Measurements from ENCODE around the gene RPA1. TPM values are rescaled to one million over a fixed set of nuclear protein-coding genes. Genes with fewer than 3 reads are reported as not detected.
"Not testable (repeated sequence)": the region's sequence is repeated elsewhere in the genome, so short reads cannot be mapped to it uniquely, and the experiment has no call there.

RPA1 gene
- total RNA-seq, 2 experiments from 2014 or later, result 189 to 197 TPM

GRCh38 chr17:1847191-1847590, 17.4 kb downstream of the RPA1 start:
- Mint-ChIP-seq H3K9me3 (no peaks in the 10 kb centered on the region), H3K4me3 (no peak overlapping the region), H3K4me1 (ENCODE audit: low read depth) (no peaks in the 10 kb centered on the region), H3K27ac (no peak overlapping the region), H3K36me3 (ENCODE audit: low read depth) (peaks cover 37% of the 10 kb centered on the region), H3K27me3 (no peaks in the 10 kb centered on the region)
- ATAC-seq (no peak), DNase-seq (no peak)
- no peak for TF ChIP-seq CTCF (IDR thresholded peaks at IDR 0.05)
- intact Hi-C loops (cut with micrococcal nuclease), result no loop called here
- POLR2A ChIA-PET, result no interaction called here
- CTCF ChIA-PET, result interaction anchor here (1.5 kb wide), 1 partner anchor 18 kb away, joined by 3 read pairs; no protein-coding TSS in a partner anchor

- TF ChIP-seq CTCF (IDR thresholded peaks at IDR 0.05), result no peak
- Mint-ChIP-seq H3K4me3 (no peak overlapping the region), H3K36me3 (ENCODE audit: low read depth) (peaks cover 36% of the 10 kb centered on the region), H3K9me3 (no peaks in the 10 kb centered on the region), H3K4me1 (ENCODE audit: low read depth) (no peaks in the 10 kb centered on the region), H3K27me3 (no peaks in the 10 kb centered on the region), H3K27ac (peak overlapping the region; percentile 60)
- DNase-seq, result no peak
- intact Hi-C loops (cut with micrococcal nuclease), result no loop called here
- ATAC-seq, result no peak
- ChIA-PET CTCF (interaction anchor here (1.1 kb wide), 1 partner anchor 13 kb away, joined by 3 read pairs; no protein-coding TSS in a partner anchor), POLR2A (no interaction called here)
These were observed 22.5 kb downstream of the RPA1 start for GRCh38 chr17:1852327-1852726.

DNA sequence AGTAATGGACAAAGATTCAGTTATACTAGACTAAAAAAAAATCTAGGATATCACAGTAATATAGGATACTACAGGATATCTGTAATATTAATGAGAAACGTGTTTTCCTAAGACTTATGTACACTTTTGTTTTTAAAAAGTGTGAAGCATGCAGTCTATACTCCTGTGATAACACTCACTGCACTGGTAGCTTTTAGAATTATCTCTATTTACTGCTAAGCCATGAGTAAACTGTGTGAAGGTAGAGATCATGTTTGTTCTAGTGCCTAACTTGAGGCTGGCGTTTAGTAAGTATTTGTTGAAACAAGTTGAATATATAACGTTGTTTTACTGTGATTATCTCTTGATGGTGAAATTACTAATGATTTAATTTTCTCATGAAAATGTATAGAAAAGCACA, 23.9 kb downstream of the RPA1 start:
- DNase-seq (no peak), ATAC-seq (no peak)
- Mint-ChIP-seq H3K27ac (no peak overlapping the region), H3K9me3 (no peaks in the 10 kb centered on the region), H3K36me3 (ENCODE audit: low read depth) (peaks cover 35% of the 10 kb centered on the region), H3K4me1 (ENCODE audit: low read depth) (no peaks in the 10 kb centered on the region), H3K4me3 (no peak overlapping the region), H3K27me3 (no peaks in the 10 kb centered on the region)
- ChIA-PET CTCF (interaction anchor here (0.8 to 1.2 kb wide), 3 partner anchors 10 to 134 kb away, joined by 3 to 5 read pairs (median 3); no protein-coding TSS in a partner anchor), POLR2A (no interaction called here)
- TF ChIP-seq CTCF (IDR thresholded peaks at IDR 0.05), result no peak
- intact Hi-C loops (cut with micrococcal nuclease), result no loop called here

DNA sequence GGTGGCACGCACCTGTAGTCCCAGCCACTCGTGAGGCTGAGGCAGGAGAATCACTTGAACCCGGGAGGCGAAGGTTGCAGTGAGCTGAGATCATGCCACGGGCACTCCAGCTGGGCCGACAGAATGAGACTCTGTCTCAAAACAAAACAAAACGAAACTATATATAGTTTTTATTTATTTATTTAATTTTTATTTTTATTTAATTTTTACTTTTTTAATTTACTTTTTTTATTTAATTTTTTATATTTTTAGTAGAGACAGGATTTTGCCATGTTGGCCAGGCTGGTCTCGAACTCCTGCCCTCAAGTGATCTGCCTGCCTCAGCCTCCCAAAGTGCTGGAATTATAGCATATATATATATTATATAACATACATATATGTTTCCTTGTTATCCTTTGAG, 26.7 kb downstream of the RPA1 start:
- POLR2A ChIA-PET, result not testable (repeated sequence)
- H3K36me3 Mint-ChIP-seq (ENCODE audit: low read depth), result peaks cover 31% of the 10 kb centered on the region

GRCh38 chr17:1860978-1861377, 31.2 kb downstream of the RPA1 start:
- ChIA-PET CTCF (interaction anchor here (1.2 kb wide), 1 partner anchor 140 kb away, joined by 3 read pairs; no protein-coding TSS in a partner anchor), POLR2A (interaction anchor here (1.4 kb wide), 1 partner anchor 10 kb away, joined by 6 read pairs; no protein-coding TSS in a partner anchor)
- H3K27ac Mint-ChIP-seq, result no peak overlapping the region
- no peak for ATAC-seq
- peaks cover 4% of the 10 kb centered on the region for H3K4me1 Mint-ChIP-seq (ENCODE audit: low read depth)
- peaks cover 7% of the 10 kb centered on the region for H3K36me3 Mint-ChIP-seq (ENCODE audit: low read depth)
- DNase-seq, result no peak
- no peaks in the 10 kb centered on the region for H3K27me3 Mint-ChIP-seq
- intact Hi-C loops (cut with micrococcal nuclease), result no loop called here
- no peak overlapping the region for H3K4me3 Mint-ChIP-seq
- no peaks in the 10 kb centered on the region for H3K9me3 Mint-ChIP-seq
- no peak for TF ChIP-seq CTCF (IDR thresholded peaks at IDR 0.05)

More for the DNA sequence above, 26.7 kb downstream of the RPA1 start:
- H3K4me3 Mint-ChIP-seq; ATAC-seq; H3K4me1 Mint-ChIP-seq (ENCODE audit: low read depth); H3K9me3 Mint-ChIP-seq; H3K27ac Mint-ChIP-seq; DNase-seq; H3K27me3 Mint-ChIP-seq; intact Hi-C loops (cut with micrococcal nuclease): not testable (repeated sequence)
- CTCF ChIA-PET, result interaction anchor here (1.1 to 1.9 kb wide), 2 partner anchors 9 to 135 kb away, joined by 4 to 8 read pairs; no protein-coding TSS in a partner anchor

Measured in activated CD8-positive, alpha-beta T cell treated with anti-CD3 and anti-CD28 coated beads for 36 hours (primary cell).